Fibroblast of gingiva (primary cell): ENCODE measurements around the gene PGLYRP2.

Source experiments
- DNase-seq: peaks from one replicate; pipeline ENCODE4 v3.0.0-alpha.2; 2011; ENCODE audit warnings: low read depth

Gene PGLYRP2

GRCh38 chr19:15456441-15456840, 22.9 kb downstream of the PGLYRP2 start:
- DNase-seq = no peak

- no peak for DNase-seq
These were observed 23.3 kb downstream of the PGLYRP2 start for GRCh38 chr19:15455996-15456395.

GRCh38 chr19:15453906-15454860, 25.1 kb downstream of the PGLYRP2 start:
- no peak for DNase-seq

- DNase-seq = no peak
These were observed 26.2 kb downstream of the PGLYRP2 start for GRCh38 chr19:15453091-15453578.

- peak; percentile 78 for DNase-seq
These were observed 26.9 kb downstream of the PGLYRP2 start for GRCh38 chr19:15452111-15453047.

- DNase-seq = no peak
These were observed 28.8 kb downstream of the PGLYRP2 start for GRCh38 chr19:15450528-15450890.

GRCh38 chr19:15449620-15450527, 29.4 kb downstream of the PGLYRP2 start, which contains the start of gene WIZ:
Gene WIZ, minus strand, starts transcription at chr19:15449956. Its CDS starts 1,649 bp downstream, at chr19:15448307.
- peak; percentile 70 for DNase-seq

GRCh38 chr19:15448778-15449619, 30.3 kb downstream of the PGLYRP2 start:
- no peak for DNase-seq

GRCh38 chr19:15448044-15448777, 31.1 kb downstream of the PGLYRP2 start:
- DNase-seq = no peak

- no peak for DNase-seq
These were observed 32.2 kb downstream of the PGLYRP2 start for GRCh38 chr19:15447057-15447456.

GRCh38 chr19:15445807-15446376, 33.4 kb downstream of the PGLYRP2 start:
- no peak for DNase-seq

- DNase-seq = no peak
These were observed 34.1 kb downstream of the PGLYRP2 start for GRCh38 chr19:15445227-15445605.

GRCh38 chr19:15444505-15445226, 34.6 kb downstream of the PGLYRP2 start:
- DNase-seq = no peak

- DNase-seq = peak; percentile 27
These were observed 35.5 kb downstream of the PGLYRP2 start for GRCh38 chr19:15443838-15444237.

- no peak for DNase-seq
These were observed 36.0 kb downstream of the PGLYRP2 start for GRCh38 chr19:15443325-15443724.

- DNase-seq = no peak
These were observed 37.0 kb downstream of the PGLYRP2 start for GRCh38 chr19:15442142-15442920.

GRCh38 chr19:15441317-15441716, 38.0 kb downstream of the PGLYRP2 start:
- DNase-seq = no peak
